Esophagus squamous epithelium (tissue), 5 donors: ENCODE results near the gene GPHN. TPM values are rescaled to one million over a fixed set of nuclear protein-coding genes. Genes with fewer than 3 reads are reported as not detected.
A peak's percentile ranks its signal among the peaks of the same experiment; 100 is the strongest.

Experiments used
- DNase-seq: peaks from one replicate; lab custom pipeline; 2025; lab: John Stamatoyannopoulos, UW
- H3K27ac ChIP-seq, 4 donors: fragments of 200-600 bp; sonication (generic); one replicate each; pipeline ENCODE4 v1.5.1; 2016 to 2019; ENCODE audit warnings: mild to moderate bottlenecking in 1 of 4
- H3K27me3 ChIP-seq, 4 donors: fragments of 200-600 bp; sonication (generic); 1 replicate in 3 of 4; 2 replicates in 1 of 4; pipeline versions ENCODE4 v1.5.1 to v1.6.0; 2017 to 2021; ENCODE audit warnings: antibody characterized with exemption in 1 of 4
- H3K36me3 ChIP-seq, 3 donors: fragments of 200-600 bp; sonication (generic); one replicate each; pipeline ENCODE4 v1.5.1; 2016 to 2019
- H3K4me1 ChIP-seq, 3 donors: fragments of 200-600 bp; sonication (generic); one replicate each; pipeline ENCODE4 v1.5.1; 2017 to 2019
- H3K4me3 ChIP-seq, 4 donors: fragments of 200-600 bp; sonication (generic); 1 replicate in 3 of 4; 2 replicates in 1 of 4; pipeline ENCODE4 v1.5.1; 2016 to 2019; ENCODE audit warnings: mild to moderate bottlenecking in 2 of 4, moderate library complexity in 1 of 4
- H3K9me3 ChIP-seq, 3 donors: fragments of 200-600 bp; sonication (generic); one replicate each; pipeline ENCODE4 v1.5.1; 2016 to 2019
- CTCF ChIP-seq, 6 experiments: fragments of 450-650 bp in 4 of 6; fragments of 200-600 bp in 2 of 6; sonication (generic) in 2 of 6; IDR thresholded peaks; one replicate each; pipeline ENCODE4 v1.5.1; 2016 to 2019; ENCODE audit warnings: antibody characterized with exemption in 6 of 6, mild to moderate bottlenecking in 4 of 6, moderate library complexity in 4 of 6
- POLR2A ChIP-seq, 4 donors: fragments of 450-650 bp; IDR thresholded peaks; one replicate each; pipeline ENCODE4 v1.6.1; 2017; ENCODE audit warnings: antibody characterized with exemption in 4 of 4, mild to moderate bottlenecking in 4 of 4, moderate library complexity in 3 of 4
- WGBS, 2 donors: methylation state at CpG; one replicate each; pipeline ENCODE4 v1.1.5; 2018; 5-methylcytosine and 5-hydroxymethylcytosine counted together
- intact Hi-C: fragments of 100-400 bp; cut with DNase I; formaldehyde crosslinking; loops from one replicate; pipeline ENCODE4 v1.15.0; 2022
- total RNA-seq, 4 donors: library from RNA; depleted of rRNA; stranded (reverse); fragments of >200 nt; gene quantifications; one replicate each; pipeline ENCODE4 v1.1.0, GENCODE V29; 2016
- donor health status: DM: yes; HTN: yes; CAD: no.

Gene GPHN
- total RNA-seq, 4 donors from 2014 or later, result 8.3 to 28.4 (median 12.8) TPM

- DNase-seq, result no peak
- TF ChIP-seq CTCF (IDR thresholded peaks at IDR 0.05) (peak; percentile 6 to 47 (median 32)), POLR2A (IDR thresholded peaks at IDR 0.05) (no peak)
- 71 to 92% methylated on average over 2 of the region's 2 CpGs for WGBS, 2 donors
- H3K27me3 ChIP-seq, result no peaks in the 10 kb centered on the region
- peaks cover 0 to 3% (median 0%) of the 10 kb centered on the region in 3 donors for H3K4me1 ChIP-seq
- H3K36me3 ChIP-seq, result no peaks in the 10 kb centered on the region
- H3K9me3 ChIP-seq, result no peaks in the 10 kb centered on the region
- H3K27ac ChIP-seq, result no peak overlapping the region
- no peak overlapping the region for H3K4me3 ChIP-seq
- intact Hi-C loops, result no loop called here
These were observed 238.5 kb downstream of the GPHN start for GRCh38 chr14:66746316-66747006.

GRCh38 chr14:66752109-66752508, 244.2 kb downstream of the GPHN start:
- Histone ChIP-seq H3K9me3 (no peaks in the 10 kb centered on the region), H3K27me3 (no peaks in the 10 kb centered on the region), H3K4me1 (no peaks in the 10 kb centered on the region), H3K4me3 (no peak overlapping the region), H3K27ac (no peak overlapping the region), H3K36me3 (no peaks in the 10 kb centered on the region)
- DNase-seq, result no peak
- intact Hi-C loops, result no loop called here
- TF ChIP-seq CTCF (IDR thresholded peaks at IDR 0.05) (no peak), POLR2A (IDR thresholded peaks at IDR 0.05) (no peak)
- WGBS, 2 donors, result 61 to 71% methylated on average over 2 of the region's 2 CpGs

- WGBS, 2 donors, result 78 to 83% methylated on average over 6 of the region's 6 CpGs
- no peaks in the 10 kb centered on the region for H3K9me3 ChIP-seq
These were observed 250.2 kb downstream of the GPHN start for GRCh38 chr14:66758031-66758613.

GRCh38 chr14:66772146-66772545, 264.2 kb downstream of the GPHN start:
- no peak for TF ChIP-seq CTCF (IDR thresholded peaks at IDR 0.05)
- TF ChIP-seq POLR2A (IDR thresholded peaks at IDR 0.05), result no peak
- WGBS, 2 donors, result 71 to 82% methylated on average over 2 of the region's 2 CpGs
- no peaks in the 10 kb centered on the region for H3K4me1 ChIP-seq
- H3K27ac ChIP-seq, result no peak overlapping the region
- intact Hi-C loops, result no loop called here
- H3K9me3 ChIP-seq, result no peaks in the 10 kb centered on the region
- H3K36me3 ChIP-seq, result no peaks in the 10 kb centered on the region
- no peak overlapping the region for H3K4me3 ChIP-seq
- no peaks in the 10 kb centered on the region for H3K27me3 ChIP-seq
- DNase-seq, result no peak

More at GRCh38 chr14:66758031-66758613, 250.2 kb downstream of the GPHN start:
- Histone ChIP-seq H3K36me3 (no peaks in the 10 kb centered on the region), H3K27me3 (no peaks in the 10 kb centered on the region), H3K27ac (no peak overlapping the region), H3K4me3 (no peak overlapping the region), H3K4me1 (no peaks in the 10 kb centered on the region)
- DNase-seq, result no peak
- intact Hi-C loops, result no loop called here
- TF ChIP-seq POLR2A (IDR thresholded peaks at IDR 0.05) (no peak), CTCF (IDR thresholded peaks at IDR 0.05) (no peak)

DNA sequence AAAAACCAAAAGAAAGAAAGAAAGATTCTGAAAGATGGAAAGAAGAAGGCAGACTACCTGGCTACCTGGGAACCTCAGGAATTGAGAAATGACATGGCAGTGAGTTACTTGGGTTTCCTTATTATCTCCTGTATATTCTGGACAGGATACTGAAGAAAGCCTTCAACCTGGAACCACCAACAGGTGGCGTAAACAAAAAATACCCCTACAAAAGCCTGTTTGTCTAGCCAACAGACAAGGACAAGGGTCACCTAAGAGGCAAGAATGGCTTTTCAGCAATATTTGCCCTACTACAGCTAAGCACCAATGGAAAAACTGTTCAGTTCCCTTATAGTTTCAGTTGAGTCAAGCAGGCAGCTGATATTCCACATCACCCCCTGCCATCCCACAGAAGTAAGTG, 274.9 kb downstream of the GPHN start:
- no peaks in the 10 kb centered on the region for H3K9me3 ChIP-seq
- H3K27ac ChIP-seq, result no peak overlapping the region
- WGBS, 2 donors, result 91 to 100% methylated on average over 1 of the region's 1 CpG
- TF ChIP-seq CTCF (IDR thresholded peaks at IDR 0.05), result no peak
- no peak for TF ChIP-seq POLR2A (IDR thresholded peaks at IDR 0.05)
- H3K36me3 ChIP-seq, result peaks cover 0 to 4% (median 0%) of the 10 kb centered on the region in 3 donors
- no peak for DNase-seq
- H3K4me1 ChIP-seq, result no peaks in the 10 kb centered on the region
- intact Hi-C loops, result no loop called here
- H3K27me3 ChIP-seq, result no peaks in the 10 kb centered on the region
- no peak overlapping the region for H3K4me3 ChIP-seq
